Suprapubic skin (tissue), 4 donors: ENCODE results near the gene AP1G2. TPM values are rescaled to one million over a fixed set of nuclear protein-coding genes. Genes with fewer than 3 reads are reported as not detected.

ENCODE experiments used
- DNase-seq, 2 donors: peaks; one replicate each; pipeline ENCODE4 v3.0.0-alpha.2; 2019; ENCODE audit warnings: low spot score in 2 of 2
- H3K27ac ChIP-seq: fragments of 200-600 bp; sonication (generic); one replicate; pipeline ENCODE4 v1.5.1; 2019
- H3K27me3 ChIP-seq: fragments of 200-600 bp; sonication (generic); one replicate; pipeline ENCODE4 v1.5.1; 2019
- H3K36me3 ChIP-seq: fragments of 200-600 bp; sonication (generic); one replicate; pipeline ENCODE4 v1.5.1; 2019
- H3K4me1 ChIP-seq: fragments of 200-600 bp; sonication (generic); one replicate; pipeline ENCODE4 v1.5.1; 2019
- H3K4me3 ChIP-seq: fragments of 200-600 bp; sonication (generic); one replicate; pipeline ENCODE4 v1.5.1; 2019; ENCODE audit warnings: mild to moderate bottlenecking
- H3K9me3 ChIP-seq: fragments of 200-600 bp; sonication (generic); one replicate; pipeline ENCODE4 v1.5.1; 2019
- POLR2A ChIP-seq, 2 donors: fragments of 450-650 bp; IDR thresholded peaks; one replicate each; pipeline ENCODE4 v1.6.1; 2017; ENCODE audit warnings: antibody characterized with exemption in 2 of 2, mild to moderate bottlenecking in 2 of 2, moderate library complexity in 2 of 2
- WGBS: methylation state at CpG from one replicate; pipeline ENCODE4 v1.1.5; 2018; 5-methylcytosine and 5-hydroxymethylcytosine counted together
- total RNA-seq, 4 donors: library from RNA; depleted of rRNA; stranded (reverse); fragments of >200 nt; gene quantifications; one replicate each; pipeline ENCODE4 v1.1.0, GENCODE V29; 2016

Gene AP1G2
- total RNA-seq, 4 donors from 2014 or later: 117 to 415 (median 150) TPM

GRCh38 chr14:23512156-23512555 is 55.4 kb downstream of the AP1G2 start:
- Histone ChIP-seq H3K4me3 (no peak overlapping the region), H3K27me3 (no peaks in the 10 kb centered on the region), H3K9me3 (no peaks in the 10 kb centered on the region), H3K4me1 (peaks cover 23% of the 10 kb centered on the region), H3K27ac (no peak overlapping the region), H3K36me3 (no peaks in the 10 kb centered on the region)
- TF ChIP-seq POLR2A (IDR thresholded peaks at IDR 0.05): no peak
- DNase-seq: no peak
- 45% methylated on average over 13 of the region's 13 CpGs for WGBS

Other genes starting within 250 kb of the AP1G2 start
- 100 to 1,000 TPM in 1 of 4 donors, 10 to 100 TPM in 3; 45.1 to 109 (median 58.8) TPM for gene PABPN1, start 246.3 kb downstream of the AP1G2 start, total RNA-seq
- gene SLC22A17, start 214.9 kb downstream of the AP1G2 start, total RNA-seq: 10 to 100 TPM; 15.4 to 67.6 (median 22.5) TPM
- 10 to 100 TPM; 63.0 to 74.0 (median 64.8) TPM for gene EFS, start 202.6 kb downstream of the AP1G2 start, total RNA-seq
- 1 to 10 TPM in 1 of 4 donors, under 1 TPM in 1, not detected in 2; 0.68 to 1.2 TPM for gene IL25, start 195.0 kb downstream of the AP1G2 start, total RNA-seq
- under 1 TPM in 1 of 4 donors, not detected in 3; 0.76 TPM for gene CMTM5, start 190.7 kb downstream of the AP1G2 start, total RNA-seq
- not detected for gene MYH6, start 159.5 kb downstream of the AP1G2 start, total RNA-seq
- not detected for gene MYH7, start 132.1 kb downstream of the AP1G2 start, total RNA-seq
- 10 to 100 TPM; 31.1 to 61.4 (median 46.5) TPM for gene NGDN, start 98.1 kb downstream of the AP1G2 start, total RNA-seq
- gene ZFHX2, start 16.0 kb downstream of the AP1G2 start, total RNA-seq: 1 to 10 TPM in 1 of 4 donors, under 1 TPM in 3; 0.16 to 1.4 (median 0.56) TPM
- gene THTPA, start 11.5 kb downstream of the AP1G2 start, total RNA-seq: 10 to 100 TPM in 2 of 4 donors, 1 to 10 TPM in 2; 7.0 to 16.7 (median 11.8) TPM
- under 1 TPM in 3 of 4 donors, not detected in 1; 0.30 to 0.60 (median 0.30) TPM for gene JPH4, start 11.0 kb upstream of the AP1G2 start, total RNA-seq
- 1 to 10 TPM in 2 of 4 donors, under 1 TPM in 2; 0.21 to 2.6 (median 1.3) TPM for gene DHRS2, start 68.6 kb upstream of the AP1G2 start, total RNA-seq